HG03135 (cell line): ENCODE measurements around the gene C14orf132.

Source experiments
- ATAC-seq: cut with Tn5 transposase; IDR thresholded peaks from one replicate; pipeline ENCODE4 v1.9.1; 2021; ENCODE audit warnings: mild to moderate bottlenecking, moderate library complexity; ENCODE audit not compliant: unreplicated experiment

The C14orf132 gene

GRCh38 chr14:96081767-96082400, 42.7 kb downstream of the C14orf132 start:
- ATAC-seq: no peak

DNA sequence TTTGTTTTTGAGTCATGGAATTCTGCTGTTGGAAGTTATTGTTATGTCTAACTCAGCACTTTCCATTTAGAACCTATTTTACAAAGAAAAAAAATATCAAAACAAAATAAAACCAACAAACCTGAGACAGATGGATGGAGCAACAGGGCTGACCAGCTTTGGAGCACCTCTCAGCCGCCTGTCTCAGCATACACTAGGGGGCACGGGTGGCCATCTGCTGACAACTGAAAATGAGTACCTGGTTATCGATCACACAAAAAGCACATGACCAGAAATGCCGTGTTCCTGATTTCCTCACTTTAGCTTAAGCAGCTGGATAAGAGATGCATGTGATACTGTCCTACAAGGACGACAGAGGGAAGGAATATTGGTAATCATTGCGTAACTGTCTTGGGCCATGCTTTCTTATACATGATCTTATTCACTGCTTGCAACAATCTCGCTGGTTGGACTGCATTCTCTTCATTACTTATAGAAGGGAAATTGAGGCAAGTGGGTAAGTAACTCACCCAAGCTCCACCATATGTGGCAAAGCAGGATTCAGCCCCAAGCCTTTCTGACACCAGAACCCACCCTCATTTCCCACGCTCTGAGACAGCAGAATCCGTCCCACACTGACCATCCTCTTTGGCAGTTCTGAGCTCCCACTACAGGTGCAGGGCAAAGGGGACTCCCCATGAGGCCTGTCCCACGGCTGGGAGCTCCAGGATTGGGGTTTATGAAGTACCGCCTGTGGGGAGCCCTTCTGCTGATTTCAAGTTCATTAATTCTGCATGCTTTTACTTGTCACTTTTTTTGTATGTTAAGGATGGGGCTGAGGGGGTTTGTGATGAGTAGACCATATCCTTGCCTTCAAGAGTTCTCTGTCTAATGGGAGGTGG, 43.5 kb downstream of the C14orf132 start:
- ATAC-seq: no peak

GRCh38 chr14:96083667-96084320, 44.6 kb downstream of the C14orf132 start:
- ATAC-seq: no peak

GRCh38 chr14:96084796-96085195, 45.6 kb downstream of the C14orf132 start:
- no peak for ATAC-seq

- no peak for ATAC-seq
Observed at GRCh38 chr14:96085369-96085768, 46.2 kb downstream of the C14orf132 start.

- ATAC-seq: no peak
Observed at GRCh38 chr14:96086032-96086431, 46.9 kb downstream of the C14orf132 start.

- no peak for ATAC-seq
Observed at GRCh38 chr14:96086574-96087077, 47.5 kb downstream of the C14orf132 start.

DNA sequence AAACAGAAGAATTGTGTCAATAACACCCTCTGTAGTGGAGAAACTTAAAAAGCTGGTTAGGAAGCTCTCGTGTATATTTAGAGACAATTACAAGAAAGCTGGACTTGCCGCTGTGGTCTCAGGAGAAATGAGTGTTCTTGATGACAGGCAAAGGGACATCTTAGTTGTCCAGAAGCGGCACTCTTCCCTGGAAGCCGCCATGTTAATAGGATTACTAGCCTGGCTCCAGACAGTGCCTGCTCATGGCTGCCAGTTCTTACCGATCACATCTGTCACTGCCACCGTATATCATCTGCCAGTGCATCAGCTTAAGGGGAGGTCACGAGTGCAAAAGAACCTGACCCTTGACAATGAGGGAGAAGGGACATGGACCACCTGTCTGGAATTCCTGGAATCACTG, 48.9 kb downstream of the C14orf132 start:
- ATAC-seq: no peak

GRCh38 chr14:96088481-96088880, 49.3 kb downstream of the C14orf132 start:
- no peak for ATAC-seq

DNA sequence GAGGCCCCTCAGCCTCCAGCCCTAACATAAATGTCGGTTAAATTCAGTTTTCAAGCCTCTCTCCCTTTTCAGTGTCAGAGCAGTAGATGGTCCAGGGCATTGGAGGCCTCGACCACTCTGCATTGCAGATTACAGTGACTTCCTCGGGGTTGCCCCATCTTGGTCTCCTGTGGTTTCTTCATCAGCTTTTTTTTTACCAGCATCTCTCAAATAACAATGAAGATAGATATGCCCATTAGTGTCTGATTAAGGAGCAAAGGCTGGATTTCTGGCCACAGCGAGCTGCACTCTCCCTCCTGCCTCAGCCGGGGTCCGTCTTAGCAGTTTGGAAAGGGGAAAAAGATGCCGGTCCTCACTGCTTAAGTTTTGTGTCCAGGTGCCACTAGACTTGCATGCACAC, 49.7 kb downstream of the C14orf132 start:
- ATAC-seq: no peak

DNA sequence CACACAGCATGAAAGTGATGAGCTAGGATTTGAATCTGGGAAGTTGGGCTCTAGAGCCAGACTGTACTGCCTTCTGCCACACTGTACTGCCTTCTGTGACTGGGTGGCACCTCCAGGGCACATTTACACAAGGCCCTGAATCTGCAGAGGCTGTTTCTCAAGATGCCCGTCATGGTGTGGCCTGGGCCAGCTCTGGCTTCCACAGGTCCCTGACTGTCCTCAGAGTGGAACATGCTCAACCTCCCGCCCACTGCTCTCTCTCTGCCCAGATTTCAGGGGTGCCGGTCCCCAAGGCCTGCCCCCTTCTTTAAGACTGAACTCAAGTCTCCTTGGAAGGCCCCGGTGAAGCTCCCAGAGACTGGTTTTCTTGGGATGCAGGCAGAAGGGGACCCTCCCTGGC, 50.2 kb downstream of the C14orf132 start:
- ATAC-seq: no peak

- ATAC-seq: no peak
Observed at GRCh38 chr14:96090441-96091148, 51.4 kb downstream of the C14orf132 start.

DNA sequence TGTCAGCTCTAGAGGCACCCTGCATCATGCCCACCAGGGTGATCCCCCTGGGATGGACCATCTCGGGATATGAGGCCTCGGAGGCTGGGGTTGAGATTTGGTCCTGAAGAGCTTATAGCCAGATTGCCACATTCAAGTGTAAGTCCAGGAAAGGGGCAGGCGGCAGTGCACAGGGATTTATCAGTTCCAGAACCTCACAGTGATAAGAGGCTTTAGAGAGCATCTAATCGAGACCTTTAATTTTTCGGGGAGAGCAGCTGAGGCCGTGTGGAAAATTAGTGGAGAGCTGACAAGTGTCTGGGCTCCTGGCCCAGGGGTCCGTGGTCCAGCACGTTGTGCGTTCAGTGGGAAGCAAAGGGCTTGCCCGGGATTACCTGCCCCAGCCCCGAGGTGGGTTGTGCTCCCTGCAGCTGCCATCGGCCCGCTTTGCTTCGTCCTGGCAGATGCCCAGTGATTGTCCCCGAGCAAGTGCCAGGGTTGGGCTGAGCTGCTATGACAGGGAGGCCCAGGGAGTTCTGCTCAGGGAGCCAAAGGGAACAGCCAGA, 52.1 kb downstream of the C14orf132 start:
- ATAC-seq: no peak

- ATAC-seq: no peak
Observed at GRCh38 chr14:96091941-96092411, 52.8 kb downstream of the C14orf132 start.

- no peak for ATAC-seq
Observed at GRCh38 chr14:96092936-96093335, 53.8 kb downstream of the C14orf132 start.

DNA sequence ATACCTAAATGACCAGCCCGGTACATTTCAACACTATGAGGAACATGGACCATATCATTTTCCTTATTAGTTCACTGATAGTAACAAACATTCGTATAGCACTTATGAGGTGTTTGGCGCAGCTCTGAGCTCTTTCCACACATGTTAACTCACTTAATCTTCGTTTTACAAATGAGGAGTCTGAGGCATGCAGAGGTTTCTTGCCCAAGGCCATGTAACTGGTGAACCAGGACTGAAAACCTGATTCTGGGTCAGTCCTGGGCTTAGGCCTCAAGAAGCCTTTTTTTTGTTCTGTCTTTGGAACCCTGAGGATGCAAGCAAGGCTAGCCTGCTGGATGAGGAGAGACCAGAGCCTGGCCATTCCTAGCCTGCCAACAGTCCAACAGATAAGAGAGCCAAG, 55.0 kb downstream of the C14orf132 start:
- no peak for ATAC-seq

- no peak for ATAC-seq
Observed at GRCh38 chr14:96094656-96095055, 55.5 kb downstream of the C14orf132 start.

DNA sequence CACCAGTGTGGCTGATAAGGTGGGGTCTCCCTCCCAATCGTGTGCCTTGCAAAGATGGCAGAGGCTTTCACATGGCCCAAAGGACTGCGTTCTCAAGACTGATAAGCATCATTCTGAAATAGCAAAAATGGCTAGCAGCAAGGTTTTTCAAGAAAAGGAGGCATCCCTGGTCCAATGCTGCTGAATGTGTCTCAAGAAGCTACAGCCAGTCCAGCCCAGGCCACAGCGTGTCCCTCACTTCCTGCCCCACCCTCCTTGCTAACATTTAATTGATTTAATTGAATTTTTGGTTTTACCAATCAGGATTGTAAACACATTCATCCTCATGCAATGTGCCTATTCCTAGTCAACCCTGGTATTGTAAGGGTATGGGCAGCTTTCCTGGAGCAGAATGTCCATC, 55.9 kb downstream of the C14orf132 start:
- ATAC-seq: no peak

DNA sequence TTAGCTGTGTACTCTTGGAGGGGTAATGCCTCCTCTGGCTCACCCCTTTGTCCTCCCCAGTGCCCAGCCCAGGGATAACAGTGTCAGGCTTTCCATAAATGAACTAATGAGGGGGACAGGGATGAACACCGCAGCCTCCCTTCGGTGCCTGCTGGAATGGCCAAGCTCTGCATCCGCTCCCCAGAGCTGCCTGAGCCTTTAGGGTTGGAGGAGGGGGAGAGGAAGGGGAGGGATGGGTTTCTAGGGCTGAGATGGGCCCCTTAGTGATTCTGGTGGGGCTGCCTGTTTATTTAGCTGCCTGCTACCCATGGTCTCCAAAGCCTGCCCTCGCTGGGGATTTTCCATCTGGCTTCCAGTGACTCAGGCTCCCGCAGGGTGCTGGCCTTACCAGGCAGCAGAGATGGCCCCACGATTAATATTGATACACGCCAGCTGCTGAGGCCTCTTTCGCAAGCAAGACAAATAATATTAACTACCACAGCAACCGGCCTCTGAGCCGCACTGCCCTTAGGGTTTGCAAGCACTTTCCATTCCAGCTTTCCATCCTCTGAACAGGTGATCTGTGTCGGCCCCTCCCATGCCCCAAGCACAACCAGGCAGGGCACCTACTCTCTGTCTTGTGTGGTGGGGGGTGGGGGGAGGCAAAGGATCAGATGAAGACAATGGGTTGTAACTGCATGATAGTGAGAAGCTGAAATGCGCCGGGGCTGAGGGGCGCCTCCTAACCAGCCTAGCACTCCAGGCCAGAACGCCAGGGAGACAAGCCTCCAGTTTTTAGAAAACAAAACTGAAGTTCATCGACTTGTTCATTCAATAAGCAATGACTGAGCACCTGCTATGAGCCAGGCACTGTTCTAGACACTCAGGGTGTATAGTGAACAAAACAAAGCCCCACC, 56.7 kb downstream of the C14orf132 start:
- ATAC-seq: no peak
